HepG2 (cell line): ENCODE data around the gene AADAT. TPM values are rescaled to one million over a fixed set of nuclear protein-coding genes. Genes with fewer than 3 reads are reported as not detected.

ENCODE experiments used
- E2F5 ChIP-seq: sonication (generic); formaldehyde crosslinking; conservative IDR thresholded peaks from 2 replicates; pipeline ENCODE4 v1.4.0; 2020; ENCODE audit warnings: missing genetic modification reagents
- EP300 ChIP-seq, 3 experiments: sonication (generic) in 1 of 3; formaldehyde crosslinking in 1 of 3; IDR thresholded peaks; 2 replicates each; pipeline versions ENCODE4 v1.5.1 to v1.6.1; 2011 to 2020; ENCODE audit warnings: low read depth in 2 of 3, low read length in 2 of 3, borderline replicate concordance in 1 of 3, improper control_type of control experiment in 1 of 3, mild to moderate bottlenecking in 1 of 3, missing genetic modification reagents in 1 of 3, moderate library complexity in 1 of 3
- GATAD2A ChIP-seq: IDR thresholded peaks from 2 replicates; pipeline ENCODE4 v1.6.1; 2016
- MTA3 ChIP-seq: sonication (generic); formaldehyde crosslinking; IDR thresholded peaks from 2 replicates; pipeline ENCODE4 v1.4.0; 2020; ENCODE audit warnings: missing genetic modification reagents
- PRMT3 ChIP-seq: sonication (generic); formaldehyde crosslinking; IDR thresholded peaks from 2 replicates; pipeline ENCODE4 v1.8.1; 2022; ENCODE audit warnings: low read depth, mild to moderate bottlenecking, moderate library complexity, missing genetic modification reagents, borderline replicate concordance
- SYNCRIP ChIP-seq: fragments of 200-400 bp; formaldehyde crosslinking; IDR thresholded peaks from 2 replicates; pipeline ENCODE4 v1.6.1; 2018; ENCODE audit warnings: mild to moderate bottlenecking, low read depth, low read length; ENCODE audit not compliant: insufficient read depth
- ZBTB21 ChIP-seq: sonication (generic); formaldehyde crosslinking; IDR thresholded peaks from 2 replicates; pipeline ENCODE4 v1.4.0; 2020; ENCODE audit warnings: missing genetic modification reagents
- ZNF234 ChIP-seq: sonication (generic); formaldehyde crosslinking; conservative IDR thresholded peaks from 2 replicates; pipeline ENCODE4 v1.5.1; 2020; ENCODE audit warnings: mild to moderate bottlenecking, missing genetic modification reagents
- ZNF354B ChIP-seq: sonication (generic); formaldehyde crosslinking; IDR thresholded peaks from 2 replicates; pipeline ENCODE4 v1.8.0; 2022; ENCODE audit warnings: mild to moderate bottlenecking, missing genetic modification reagents
- ZNF512 ChIP-seq: sonication (generic); formaldehyde crosslinking; IDR thresholded peaks from 2 replicates; pipeline ENCODE4 v1.4.0; 2020; ENCODE audit warnings: mild to moderate bottlenecking, missing genetic modification reagents
- ZNF740 ChIP-seq: sonication (generic); formaldehyde crosslinking; IDR thresholded peaks from 2 replicates; pipeline ENCODE4 v1.4.0; 2020; ENCODE audit warnings: missing genetic modification reagents
- polyA plus RNA-seq, 8 experiments: library from polyadenylated mRNA; depleted of rRNA in 3 of 8; stranded (reverse) in 7 of 8; unstranded in 1 of 8; fragments of >200 nt; fragmentation: Illumina TruSeq in 4 of 8; extraction: Trizol in 4 of 8; gene quantifications; 2 replicates each; pipeline versions ENCODE4 v1.2.1 to v1.2.3, GENCODE V29; 2011 to 2016; ENCODE audit warnings: low read depth in 4 of 8, missing spikeins in 1 of 8, mixed read lengths in 1 of 8; ENCODE audit not compliant: insufficient read depth in 1 of 8
- total RNA-seq, 5 experiments: library from RNA; depleted of rRNA; stranded (reverse); fragments of >200 nt; fragmentation: Illumina TruSeq; extraction: Trizol; gene quantifications; 2 replicates each; pipeline ENCODE4 v1.2.3, GENCODE V29; 2016; ENCODE audit warnings: low read depth in 1 of 5
- TF ChIP-seq, protein P1 (sequence below): IDR thresholded peaks from 2 replicates; pipeline ENCODE4 v1.6.1; 2016; ENCODE audit warnings: control low read depth
- TF ChIP-seq, protein P2 (sequence below): IDR thresholded peaks from 2 replicates; pipeline ENCODE4 v1.6.1; 2012; ENCODE audit warnings: low read length, improper control_type of control experiment
- TF ChIP-seq, protein P3 (sequence below): fragments of 450-650 bp; IDR thresholded peaks from 2 replicates; pipeline ENCODE4 v1.6.1; 2017; ENCODE audit warnings: mild to moderate bottlenecking

Gene AADAT
- total and polyA plus RNA-seq, 2 of the 13 experiments (the other 11 are each of a cell fraction or from before 2014, with no cell fraction given): 6.1 to 9.1 TPM

DNA sequence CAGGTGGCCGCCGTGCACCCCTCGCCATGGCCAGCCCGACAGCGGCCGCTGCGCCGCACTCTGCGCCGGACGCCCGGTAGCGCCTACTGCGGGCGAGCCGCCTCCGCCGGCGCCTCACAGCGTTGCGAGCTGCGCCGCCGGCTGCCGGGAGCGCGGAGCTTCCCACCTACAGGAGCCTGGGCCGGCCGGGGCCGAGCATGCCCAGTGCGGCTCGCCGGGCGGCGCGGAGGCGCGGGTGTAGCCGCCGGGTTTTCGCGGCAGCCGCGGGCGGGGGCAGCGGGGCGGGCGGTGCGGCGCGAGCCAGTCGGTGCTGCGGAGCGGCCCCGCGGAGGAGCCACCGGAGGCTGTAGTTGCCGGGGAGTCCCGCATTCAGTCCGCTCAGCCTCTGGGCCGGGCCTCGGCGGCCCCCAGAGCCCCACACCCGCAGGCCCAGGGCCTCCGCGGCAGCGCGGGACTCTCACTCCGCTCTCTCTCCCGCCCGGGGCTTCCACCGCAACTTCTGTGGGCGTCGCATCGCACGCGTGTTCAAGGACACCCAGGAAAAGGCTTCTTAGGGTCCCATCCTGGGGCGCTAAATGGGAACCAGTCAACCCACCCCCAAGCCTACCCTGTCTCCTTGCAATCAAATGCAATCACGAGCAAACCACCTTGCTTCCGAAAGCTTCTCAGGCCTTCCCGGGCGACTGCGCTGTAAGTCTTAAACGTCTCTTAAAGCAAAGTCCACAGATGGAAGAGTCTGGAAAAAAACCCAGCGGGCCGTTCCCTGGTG, 63.3 kb downstream of the AADAT start, which contains the start of gene MFAP3L (continued):
- no peak for TF ChIP-seq SYNCRIP
- TF ChIP-seq, protein P1, sequence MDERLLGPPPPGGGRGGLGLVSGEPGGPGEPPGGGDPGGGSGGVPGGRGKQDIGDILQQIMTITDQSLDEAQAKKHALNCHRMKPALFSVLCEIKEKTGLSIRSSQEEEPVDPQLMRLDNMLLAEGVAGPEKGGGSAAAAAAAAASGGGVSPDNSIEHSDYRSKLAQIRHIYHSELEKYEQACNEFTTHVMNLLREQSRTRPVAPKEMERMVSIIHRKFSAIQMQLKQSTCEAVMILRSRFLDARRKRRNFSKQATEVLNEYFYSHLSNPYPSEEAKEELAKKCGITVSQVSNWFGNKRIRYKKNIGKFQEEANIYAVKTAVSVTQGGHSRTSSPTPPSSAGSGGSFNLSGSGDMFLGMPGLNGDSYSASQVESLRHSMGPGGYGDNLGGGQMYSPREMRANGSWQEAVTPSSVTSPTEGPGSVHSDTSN: no peak
- TF ChIP-seq, protein P2, sequence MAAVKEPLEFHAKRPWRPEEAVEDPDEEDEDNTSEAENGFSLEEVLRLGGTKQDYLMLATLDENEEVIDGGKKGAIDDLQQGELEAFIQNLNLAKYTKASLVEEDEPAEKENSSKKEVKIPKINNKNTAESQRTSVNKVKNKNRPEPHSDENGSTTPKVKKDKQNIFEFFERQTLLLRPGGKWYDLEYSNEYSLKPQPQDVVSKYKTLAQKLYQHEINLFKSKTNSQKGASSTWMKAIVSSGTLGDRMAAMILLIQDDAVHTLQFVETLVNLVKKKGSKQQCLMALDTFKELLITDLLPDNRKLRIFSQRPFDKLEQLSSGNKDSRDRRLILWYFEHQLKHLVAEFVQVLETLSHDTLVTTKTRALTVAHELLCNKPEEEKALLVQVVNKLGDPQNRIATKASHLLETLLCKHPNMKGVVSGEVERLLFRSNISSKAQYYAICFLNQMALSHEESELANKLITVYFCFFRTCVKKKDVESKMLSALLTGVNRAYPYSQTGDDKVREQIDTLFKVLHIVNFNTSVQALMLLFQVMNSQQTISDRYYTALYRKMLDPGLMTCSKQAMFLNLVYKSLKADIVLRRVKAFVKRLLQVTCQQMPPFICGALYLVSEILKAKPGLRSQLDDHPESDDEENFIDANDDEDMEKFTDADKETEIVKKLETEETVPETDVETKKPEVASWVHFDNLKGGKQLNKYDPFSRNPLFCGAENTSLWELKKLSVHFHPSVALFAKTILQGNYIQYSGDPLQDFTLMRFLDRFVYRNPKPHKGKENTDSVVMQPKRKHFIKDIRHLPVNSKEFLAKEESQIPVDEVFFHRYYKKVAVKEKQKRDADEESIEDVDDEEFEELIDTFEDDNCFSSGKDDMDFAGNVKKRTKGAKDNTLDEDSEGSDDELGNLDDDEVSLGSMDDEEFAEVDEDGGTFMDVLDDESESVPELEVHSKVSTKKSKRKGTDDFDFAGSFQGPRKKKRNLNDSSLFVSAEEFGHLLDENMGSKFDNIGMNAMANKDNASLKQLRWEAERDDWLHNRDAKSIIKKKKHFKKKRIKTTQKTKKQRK: no peak
- TF ChIP-seq ZNF512 (CRISPR knock-in tag): no peak
- no peak for TF ChIP-seq EP300 (IDR thresholded peaks at IDR 0.05; ENCODE audit: low read depth in 2 of 2, low read length in 2 of 2)
- no peak for TF ChIP-seq EP300 (CRISPR knock-in tag; IDR thresholded peaks at IDR 0.05; ENCODE audit: borderline replicate concordance)
- TF ChIP-seq, protein P3, sequence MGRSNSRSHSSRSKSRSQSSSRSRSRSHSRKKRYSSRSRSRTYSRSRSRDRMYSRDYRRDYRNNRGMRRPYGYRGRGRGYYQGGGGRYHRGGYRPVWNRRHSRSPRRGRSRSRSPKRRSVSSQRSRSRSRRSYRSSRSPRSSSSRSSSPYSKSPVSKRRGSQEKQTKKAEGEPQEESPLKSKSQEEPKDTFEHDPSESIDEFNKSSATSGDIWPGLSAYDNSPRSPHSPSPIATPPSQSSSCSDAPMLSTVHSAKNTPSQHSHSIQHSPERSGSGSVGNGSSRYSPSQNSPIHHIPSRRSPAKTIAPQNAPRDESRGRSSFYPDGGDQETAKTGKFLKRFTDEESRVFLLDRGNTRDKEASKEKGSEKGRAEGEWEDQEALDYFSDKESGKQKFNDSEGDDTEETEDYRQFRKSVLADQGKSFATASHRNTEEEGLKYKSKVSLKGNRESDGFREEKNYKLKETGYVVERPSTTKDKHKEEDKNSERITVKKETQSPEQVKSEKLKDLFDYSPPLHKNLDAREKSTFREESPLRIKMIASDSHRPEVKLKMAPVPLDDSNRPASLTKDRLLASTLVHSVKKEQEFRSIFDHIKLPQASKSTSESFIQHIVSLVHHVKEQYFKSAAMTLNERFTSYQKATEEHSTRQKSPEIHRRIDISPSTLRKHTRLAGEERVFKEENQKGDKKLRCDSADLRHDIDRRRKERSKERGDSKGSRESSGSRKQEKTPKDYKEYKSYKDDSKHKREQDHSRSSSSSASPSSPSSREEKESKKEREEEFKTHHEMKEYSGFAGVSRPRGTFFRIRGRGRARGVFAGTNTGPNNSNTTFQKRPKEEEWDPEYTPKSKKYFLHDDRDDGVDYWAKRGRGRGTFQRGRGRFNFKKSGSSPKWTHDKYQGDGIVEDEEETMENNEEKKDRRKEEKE: no peak
- peak; percentile 72; the same call in 1 of the 2 replicates for TF ChIP-seq PRMT3 (CRISPR knock-in tag)
- TF ChIP-seq E2F5: no peak
- no peak for TF ChIP-seq ZNF354B
- TF ChIP-seq ZNF234 (CRISPR knock-in tag): no peak
- TF ChIP-seq ZBTB21 (CRISPR knock-in tag): no peak
- no peak for TF ChIP-seq ZNF740 (CRISPR knock-in tag)
- no peak for TF ChIP-seq GATAD2A
- no peak for TF ChIP-seq MTA3 (CRISPR knock-in tag)
